Mesodermal cell (in vitro differentiated cells): ENCODE measurements around the gene IQGAP2.

ENCODE experiments used
- H3K27ac ChIP-seq: 2 replicates; pipeline ENCODE4 v1.7.0; 2013; ENCODE audit warnings: mild to moderate bottlenecking, low read depth, low read length, moderate library complexity; ENCODE audit not compliant: severe bottlenecking
- H3K36me3 ChIP-seq: 2 replicates; pipeline ENCODE4 v1.7.1; 2013; ENCODE audit warnings: mild to moderate bottlenecking, low read length, moderate library complexity; ENCODE audit not compliant: control insufficient read depth, insufficient read depth
- H3K4me1 ChIP-seq: one replicate; pipeline ENCODE4 v1.7.1; 2013; ENCODE audit warnings: mild to moderate bottlenecking, low read length; ENCODE audit not compliant: insufficient read depth, control insufficient read depth, poor library complexity, severe bottlenecking
- H3K4me3 ChIP-seq: 2 replicates; pipeline ENCODE4 v1.7.0; 2013; ENCODE audit warnings: low read length, control low read depth, mild to moderate bottlenecking; ENCODE audit not compliant: insufficient read depth, poor library complexity, severe bottlenecking; ENCODE audit errors: extremely low read depth
- H3K9me3 ChIP-seq: 2 replicates; pipeline ENCODE4 v1.7.1; 2013; ENCODE audit warnings: mild to moderate bottlenecking, low read length, moderate library complexity; ENCODE audit not compliant: control insufficient read depth
- WGBS, 2 experiments: methylation state at CpG; one replicate each; pipeline ENCODE4 v1.1.5; 2013; ENCODE audit warnings: missing lambda C conversion rate in 2 of 2; ENCODE audit not compliant: insufficient coverage in 2 of 2; 5-methylcytosine and 5-hydroxymethylcytosine counted together

The IQGAP2 gene

GRCh38 chr5:76470976-76471375 lies 67.9 kb downstream of the IQGAP2 start:
- H3K27ac ChIP-seq = no peak overlapping the region
- WGBS, 2 experiments = 79 to 100% methylated on average over 3 of the region's 3 CpGs
- no peaks in the 10 kb centered on the region for H3K4me1 ChIP-seq
- H3K36me3 ChIP-seq = no peaks in the 10 kb centered on the region
- H3K9me3 ChIP-seq = no peaks in the 10 kb centered on the region
- H3K4me3 ChIP-seq = no peak overlapping the region

- H3K4me1 ChIP-seq = no peaks in the 10 kb centered on the region
- no peak overlapping the region for H3K27ac ChIP-seq
- no CpG with 5 or more reads among the region's 1 CpG for WGBS, 2 experiments
- H3K36me3 ChIP-seq = no peaks in the 10 kb centered on the region
- H3K9me3 ChIP-seq = no peaks in the 10 kb centered on the region
- no peak overlapping the region for H3K4me3 ChIP-seq
These were observed 68.3 kb downstream of the IQGAP2 start for GRCh38 chr5:76471406-76471805.

DNA sequence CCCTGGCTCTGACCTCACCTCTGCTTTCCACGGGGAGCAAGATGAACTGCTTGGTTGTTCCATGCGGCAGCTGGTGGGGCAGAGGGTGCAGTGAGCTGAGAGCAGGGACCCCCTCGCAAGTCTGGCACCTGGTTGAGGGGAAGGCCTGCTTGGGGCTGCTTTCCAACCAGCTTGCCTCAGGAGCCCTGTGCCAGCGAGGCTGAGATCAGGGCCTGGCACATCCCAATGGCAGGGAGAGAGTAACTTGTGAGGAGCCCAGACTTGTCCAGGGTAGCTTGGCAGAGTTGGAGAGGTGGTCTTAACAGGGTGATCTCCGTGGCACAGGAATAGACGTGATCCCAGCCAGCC lies 68.9 kb downstream of the IQGAP2 start:
- Histone ChIP-seq H3K4me1 (no peaks in the 10 kb centered on the region), H3K9me3 (no peaks in the 10 kb centered on the region), H3K27ac (no peak overlapping the region), H3K36me3 (no peaks in the 10 kb centered on the region), H3K4me3 (no peak overlapping the region)
- 100% methylated on average over 1 to 4 of the region's 6 CpGs for WGBS, 2 experiments

DNA sequence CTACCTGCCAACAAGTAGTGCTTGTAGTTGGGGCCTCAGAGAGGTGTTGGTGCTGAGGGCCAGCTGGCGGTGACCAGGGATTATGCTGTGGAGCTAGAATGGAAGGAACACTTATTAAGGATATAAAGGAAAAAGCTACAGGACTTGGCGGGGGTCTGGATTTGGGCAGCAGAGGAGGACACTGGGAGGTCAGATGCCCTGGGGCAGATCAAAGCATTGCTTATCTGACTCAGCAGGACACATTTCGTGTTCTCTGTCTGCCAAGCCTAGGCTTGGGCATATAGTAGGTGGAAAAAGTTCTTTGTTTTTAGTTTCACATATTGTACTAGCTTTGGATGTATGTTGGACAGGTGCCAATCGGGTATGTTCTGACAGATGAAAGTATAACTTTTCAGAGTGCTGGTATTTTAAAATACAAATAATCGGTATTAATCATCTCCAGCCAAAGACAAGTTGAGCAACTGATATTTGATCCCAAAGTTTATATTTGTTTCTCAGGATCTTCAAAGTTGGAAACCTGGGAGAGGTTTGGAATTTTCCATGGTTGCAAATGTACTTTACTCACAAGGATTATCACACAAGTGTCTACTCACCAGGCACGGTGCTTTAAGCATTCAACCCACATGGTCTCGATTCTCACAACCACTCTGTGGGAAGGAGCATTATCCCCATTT lies 69.4 kb downstream of the IQGAP2 start:
- H3K4me3 ChIP-seq = no peak overlapping the region
- no peaks in the 10 kb centered on the region for H3K4me1 ChIP-seq
- H3K27ac ChIP-seq = no peak overlapping the region
- no peaks in the 10 kb centered on the region for H3K9me3 ChIP-seq
- WGBS, 2 experiments = 81 to 94% methylated on average over 3 to 5 of the region's 7 CpGs
- no peaks in the 10 kb centered on the region for H3K36me3 ChIP-seq

- no peak overlapping the region for H3K4me3 ChIP-seq
- H3K9me3 ChIP-seq = no peaks in the 10 kb centered on the region
- H3K36me3 ChIP-seq = no peaks in the 10 kb centered on the region
- no peak overlapping the region for H3K27ac ChIP-seq
- WGBS, 2 experiments = 100% methylated on average over 2 of the region's 2 CpGs
- no peaks in the 10 kb centered on the region for H3K4me1 ChIP-seq
These were observed 69.9 kb downstream of the IQGAP2 start for GRCh38 chr5:76473009-76473336.

- no peaks in the 10 kb centered on the region for H3K9me3 ChIP-seq
- no peaks in the 10 kb centered on the region for H3K36me3 ChIP-seq
- H3K4me3 ChIP-seq = no peak overlapping the region
- H3K4me1 ChIP-seq = no peaks in the 10 kb centered on the region
- no peak overlapping the region for H3K27ac ChIP-seq
- 86 to 100% methylated on average over 1 to 2 of the region's 3 CpGs for WGBS, 2 experiments
These were observed 70.6 kb downstream of the IQGAP2 start for GRCh38 chr5:76473661-76474060.

DNA sequence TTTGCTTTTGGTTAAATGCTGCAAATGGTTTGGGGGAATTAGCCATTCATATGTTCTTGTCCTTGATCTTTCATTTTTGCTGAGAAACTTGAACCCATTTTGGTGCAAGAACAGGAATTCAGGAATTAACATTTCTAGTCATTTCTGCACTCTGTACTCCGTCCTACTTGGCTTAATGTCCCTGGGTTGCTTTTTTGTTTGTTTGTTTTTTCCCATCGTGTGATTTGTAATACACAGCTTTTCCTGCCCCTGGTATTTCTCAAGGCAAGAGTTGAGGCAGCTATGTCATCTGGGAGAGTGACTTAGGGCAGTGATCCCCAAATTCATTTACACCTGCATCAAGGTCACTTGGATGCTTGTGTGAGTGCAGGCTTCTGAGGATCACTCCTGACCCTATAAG lies 71.3 kb downstream of the IQGAP2 start:
- no peaks in the 10 kb centered on the region for H3K9me3 ChIP-seq
- WGBS, 2 experiments = 100% methylated on average over 2 of the region's 2 CpGs; no CpG with 5 or more reads in 1 of the 2 experiments
- H3K27ac ChIP-seq = no peak overlapping the region
- H3K36me3 ChIP-seq = no peaks in the 10 kb centered on the region
- no peak overlapping the region for H3K4me3 ChIP-seq
- H3K4me1 ChIP-seq = no peaks in the 10 kb centered on the region

GRCh38 chr5:76475385-76475784 lies 72.3 kb downstream of the IQGAP2 start:
- 83% methylated on average over 1 of the region's 3 CpGs; no CpG with 5 or more reads in 1 of the 2 experiments for WGBS, 2 experiments
- Histone ChIP-seq H3K27ac (no peak overlapping the region), H3K9me3 (no peaks in the 10 kb centered on the region), H3K4me1 (no peaks in the 10 kb centered on the region), H3K36me3 (no peaks in the 10 kb centered on the region), H3K4me3 (no peak overlapping the region)

DNA sequence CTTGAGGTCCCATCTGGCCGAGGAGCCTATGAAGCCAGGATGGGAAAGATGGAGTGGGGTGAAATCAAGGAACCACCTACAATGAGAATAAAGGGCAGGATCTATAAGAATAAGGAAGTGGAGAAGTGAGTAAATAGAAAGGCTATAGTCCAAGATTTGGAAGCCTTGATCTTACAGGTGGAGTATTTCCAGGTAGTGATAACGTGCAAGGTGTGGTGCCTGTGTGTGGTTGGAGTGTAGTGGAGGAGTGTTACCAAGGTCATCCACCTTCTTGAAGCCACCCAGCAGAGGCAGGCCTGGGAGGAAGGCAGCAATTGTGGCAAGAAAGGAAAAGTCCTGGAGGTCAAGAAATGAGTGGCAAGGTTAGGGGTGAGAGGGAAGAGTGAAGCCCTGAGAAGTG lies 72.9 kb downstream of the IQGAP2 start:
- Histone ChIP-seq H3K36me3 (no peaks in the 10 kb centered on the region), H3K27ac (no peak overlapping the region), H3K4me1 (no peaks in the 10 kb centered on the region), H3K9me3 (no peaks in the 10 kb centered on the region), H3K4me3 (no peak overlapping the region)
- WGBS, 2 experiments = 89 to 100% methylated on average over 1 to 2 of the region's 2 CpGs

DNA sequence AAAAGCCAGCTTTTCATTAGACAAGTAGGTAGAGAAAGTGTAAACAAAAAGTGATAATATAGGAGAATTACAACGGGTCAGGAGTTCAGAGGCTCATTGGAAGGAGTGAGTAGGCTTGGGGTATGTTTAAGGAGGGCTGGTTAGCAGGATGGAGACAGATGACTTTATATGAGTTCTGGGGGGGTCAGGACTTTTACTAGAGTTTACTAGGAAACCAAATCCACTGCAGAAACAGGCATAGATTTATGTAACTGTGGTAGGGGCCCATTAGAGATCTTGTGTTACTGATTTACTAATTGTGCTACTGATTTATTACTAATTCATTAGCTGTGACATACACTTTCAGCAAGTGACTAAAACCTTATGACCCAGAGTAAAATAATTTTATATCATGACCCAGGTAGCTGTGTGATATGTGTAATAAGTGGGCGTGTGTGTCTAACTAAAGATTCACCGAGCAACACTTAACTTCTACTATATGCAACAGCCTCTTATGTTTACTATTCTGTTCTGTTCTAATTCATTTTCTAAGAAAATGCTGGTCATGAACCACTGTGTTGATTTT lies 73.5 kb downstream of the IQGAP2 start:
- no peaks in the 10 kb centered on the region for H3K36me3 ChIP-seq
- no peaks in the 10 kb centered on the region for H3K9me3 ChIP-seq
- WGBS, 2 experiments = 92 to 100% methylated on average over 1 of the region's 3 CpGs
- H3K4me3 ChIP-seq = no peak overlapping the region
- no peaks in the 10 kb centered on the region for H3K4me1 ChIP-seq
- no peak overlapping the region for H3K27ac ChIP-seq

- WGBS, 2 experiments = 100% methylated on average over 1 of the region's 2 CpGs; no CpG with 5 or more reads in 1 of the 2 experiments
- Histone ChIP-seq H3K9me3 (no peaks in the 10 kb centered on the region), H3K4me1 (no peaks in the 10 kb centered on the region), H3K36me3 (no peaks in the 10 kb centered on the region), H3K4me3 (no peak overlapping the region), H3K27ac (no peak overlapping the region)
These were observed 74.0 kb downstream of the IQGAP2 start for GRCh38 chr5:76477061-76477460.
